Endothelial cell of umbilical vein (primary cell): ENCODE measurements around the gene ANK2. TPM values are rescaled to one million over a fixed set of nuclear protein-coding genes. Genes with fewer than 3 reads are reported as not detected.

ENCODE experiments used
- BruUV-seq: library from RNA; stranded (reverse); fragments of 400-500 nt; replicated peaks from 2 replicates; lab custom pipeline; 2021; lab: Mats Ljungman, UMichigan
- CTCF ChIA-PET: fragments of 300-600, 350-600 bp; sonication (Branson Sonifier 250); formaldehyde crosslinking; loops from one replicate; lab custom pipeline; 2021; ENCODE audit warnings: antibody characterized with exemption, inconsistent platforms; lab: Charles Lee
- POLR2A ChIA-PET: fragments of 300-600, 350-600 bp; sonication (Branson Sonifier 250); formaldehyde crosslinking; loops from one replicate; lab custom pipeline; 2021; ENCODE audit warnings: antibody characterized with exemption, inconsistent platforms; lab: Charles Lee
- DNase-seq: peaks from one replicate; pipeline ENCODE4 v3.0.0-alpha.2; 2011; ENCODE audit warnings: low read depth, low spot score
- FAIRE-seq: peaks from 2 replicates; lab custom pipeline; 2011; peaks lifted over from hg19 to GRCh38; lab: Jason Lieb, UNC
- H2AFZ ChIP-seq: 2 replicates; pipeline ENCODE4 v1.6.0; 2012; ENCODE audit warnings: low read depth, low read length, control low read depth, inconsistent platforms
- H3K27ac ChIP-seq: 2 replicates; pipeline ENCODE4 v1.5.1; 2011; ENCODE audit warnings: low read depth, mild to moderate bottlenecking, control low read depth, low read length, moderate library complexity; ENCODE audit not compliant: insufficient read depth
- H3K27me3 ChIP-seq, 2 experiments: 2 replicates each; pipeline versions ENCODE4 v1.6.0 to v1.6.1; 2011; ENCODE audit warnings: low read length in 2 of 2, mixed read lengths in 1 of 2; ENCODE audit not compliant: control insufficient read depth in 2 of 2, insufficient read depth in 2 of 2
- H3K36me3 ChIP-seq, 2 experiments: 2 replicates in 1 of 2; 3 replicates in 1 of 2; pipeline ENCODE4 v1.5.1; 2011; ENCODE audit warnings: low read length in 2 of 2, mild to moderate bottlenecking in 1 of 2, moderate library complexity in 1 of 2; ENCODE audit not compliant: control insufficient read depth in 2 of 2, insufficient read depth in 2 of 2; ENCODE audit errors: extremely low read depth in 1 of 2
- H3K4me1 ChIP-seq: 3 replicates; pipeline ENCODE4 v1.5.1; 2011; ENCODE audit warnings: mild to moderate bottlenecking, low read length; ENCODE audit not compliant: control insufficient read depth, insufficient read depth; ENCODE audit errors: extremely low read depth
- H3K4me2 ChIP-seq: 2 replicates; pipeline ENCODE4 v1.6.1; 2011; ENCODE audit warnings: low read length, control low read depth, mixed read lengths; ENCODE audit not compliant: insufficient read depth
- H3K4me3 ChIP-seq, 3 experiments: fragments of 200-600 bp in 1 of 3; sonication (generic), shearing (Covaris generic) in 1 of 3; replicated peaks in 1 of 3; 2 replicates each; pipeline ENCODE4 v1.5.1; 2011 to 2016; ENCODE audit warnings: control low read depth in 3 of 3, low read length in 3 of 3, mild to moderate bottlenecking in 2 of 3, inconsistent platforms in 1 of 3, low read depth in 1 of 3, moderate library complexity in 1 of 3; ENCODE audit not compliant: insufficient read depth in 1 of 3
- H3K79me2 ChIP-seq: 2 replicates; pipeline ENCODE4 v1.6.0; 2012; ENCODE audit warnings: low read length, inconsistent platforms; ENCODE audit not compliant: control insufficient read depth, insufficient read depth
- H3K9ac ChIP-seq: replicated peaks from 2 replicates; pipeline ENCODE3; 2011; ENCODE audit warnings: low read length, control low read depth; ENCODE audit not compliant: insufficient read depth; ENCODE audit errors: extremely low read depth
- H3K9me1 ChIP-seq: replicated peaks from 3 replicates; pipeline ENCODE4 v1.6.0; 2011; ENCODE audit warnings: mild to moderate bottlenecking, low read length; ENCODE audit not compliant: control insufficient read depth, insufficient read depth; ENCODE audit errors: extremely low read depth
- H3K9me3 ChIP-seq: replicated peaks from 2 replicates; pipeline ENCODE4 v1.5.1; 2012; ENCODE audit warnings: low read length, inconsistent platforms; ENCODE audit not compliant: control insufficient read depth, insufficient read depth
- H4K20me1 ChIP-seq: replicated peaks from 2 replicates; pipeline ENCODE3; 2011; ENCODE audit warnings: mild to moderate bottlenecking, low read length; ENCODE audit not compliant: control insufficient read depth, insufficient read depth; ENCODE audit errors: extremely low read depth
- EZH2 ChIP-seq: IDR thresholded peaks from 2 replicates; pipeline ENCODE4 v1.6.1; 2012; ENCODE audit warnings: borderline replicate concordance, low read depth, mild to moderate bottlenecking, moderate library complexity, low read length, inconsistent platforms; ENCODE audit not compliant: severe bottlenecking
- FOS ChIP-seq: IDR thresholded peaks from 2 replicates; pipeline ENCODE4 v1.6.1; 2011; ENCODE audit warnings: mild to moderate bottlenecking, low read length, moderate library complexity, borderline replicate concordance; ENCODE audit not compliant: insufficient read depth
- JUN ChIP-seq: IDR thresholded peaks from 2 replicates; pipeline ENCODE4 v1.6.1; 2011; ENCODE audit warnings: borderline replicate concordance, low read depth; ENCODE audit not compliant: insufficient read length, insufficient read depth
- MYC ChIP-seq: IDR thresholded peaks from one replicate; pipeline ENCODE4 v1.6.1; 2011; ENCODE audit warnings: mild to moderate bottlenecking, low read depth, low read length
- POLR2AphosphoS5 ChIP-seq: IDR thresholded peaks from 2 replicates; pipeline ENCODE4 v1.6.1; 2012; ENCODE audit warnings: low read depth, mild to moderate bottlenecking, control low read depth, low read length, moderate library complexity; ENCODE audit not compliant: insufficient read depth
- dilution Hi-C: fragments of 300-500 bp; cut with MboI; formaldehyde crosslinking; loops from one replicate; pipeline ENCODE4 v1.15.0; 2019; ENCODE audit warnings: low sequenced_read_pairs; ENCODE audit not compliant: extremely low pct_ligation_motif_present
- intact Hi-C: fragments of 100-400 bp; cut with micrococcal nuclease; formaldehyde crosslinking; loops from one replicate; pipeline ENCODE4 v1.10.0; 2022
- polyA plus RNA-seq, 4 experiments: library from polyadenylated mRNA; depleted of rRNA in 3 of 4; stranded (reverse) in 3 of 4; unstranded in 1 of 4; fragments of >200 nt; gene quantifications; 2 replicates each; pipeline versions ENCODE4 v1.2.1 to v1.2.3, GENCODE V29; 2011 to 2012; ENCODE audit warnings: missing spikeins in 1 of 4
- total RNA-seq: library from RNA; stranded (reverse); gene quantifications from 2 replicates; pipeline ENCODE4 v1.2.3, GENCODE V29; 2021
- TF ChIP-seq, protein P1 (sequence below), 2 donors: IDR thresholded peaks; 1 replicate in 1 of 2; 2 replicates in 1 of 2; pipeline ENCODE4 v1.5.1; 2011; ENCODE audit warnings: low read length in 2 of 2, mild to moderate bottlenecking in 2 of 2, moderate library complexity in 2 of 2, control low read depth in 1 of 2, inconsistent platforms in 1 of 2, low read depth in 1 of 2; ENCODE audit not compliant: insufficient read depth in 1 of 2; ENCODE audit errors: extremely low read depth in 1 of 2

ANK2 gene
- total and polyA plus RNA-seq, 2 donors (not counting 3 experiments of a cell fraction or from before 2014, with no cell fraction given) = not detected

DNA sequence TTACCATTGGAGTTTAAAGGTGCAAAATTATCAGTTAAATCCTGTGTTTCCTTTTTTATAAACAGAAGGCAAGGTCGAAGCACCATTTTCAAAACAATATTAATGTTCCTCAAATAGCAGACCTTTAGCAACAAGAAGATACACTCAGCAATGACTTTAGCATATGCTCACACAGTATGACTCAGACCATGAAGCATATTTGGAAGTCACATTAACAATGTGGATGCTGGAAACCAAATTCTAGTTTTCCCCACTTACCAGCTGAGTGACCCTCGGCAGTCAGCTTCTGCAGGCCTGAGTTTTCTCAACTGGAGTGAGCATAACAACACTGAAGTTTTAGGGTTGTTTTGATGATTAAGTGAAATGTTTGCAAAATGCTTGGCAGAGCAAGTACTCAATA lies 130.5 kb downstream of the ANK2 start:
- Histone ChIP-seq H3K4me2 (no peak overlapping the region), H3K9me3 (no peaks in the 10 kb centered on the region), H3K79me2 (no peaks in the 10 kb centered on the region), H3K9ac (no peak overlapping the region), H3K36me3 (no peaks in the 10 kb centered on the region), H3K9me1 (no peaks in the 10 kb centered on the region), H3K4me1 (no peaks in the 10 kb centered on the region), H3K27me3 (no peaks in the 10 kb centered on the region), H4K20me1 (no peaks in the 10 kb centered on the region), H2AFZ (no peak overlapping the region), H3K27ac (no peak overlapping the region), H3K4me3 (no peak overlapping the region)
- DNase-seq = no peak
- BruUV-seq = no TSS peak
- no peak for FAIRE-seq
- ChIA-PET POLR2A (no interaction called here), CTCF (no interaction called here)
- dilution Hi-C loops = no loop called here
- TF ChIP-seq POLR2AphosphoS5 (no peak), JUN (no peak), EZH2 (no peak), MYC (no peak), FOS (no peak)
- TF ChIP-seq, protein P1, sequence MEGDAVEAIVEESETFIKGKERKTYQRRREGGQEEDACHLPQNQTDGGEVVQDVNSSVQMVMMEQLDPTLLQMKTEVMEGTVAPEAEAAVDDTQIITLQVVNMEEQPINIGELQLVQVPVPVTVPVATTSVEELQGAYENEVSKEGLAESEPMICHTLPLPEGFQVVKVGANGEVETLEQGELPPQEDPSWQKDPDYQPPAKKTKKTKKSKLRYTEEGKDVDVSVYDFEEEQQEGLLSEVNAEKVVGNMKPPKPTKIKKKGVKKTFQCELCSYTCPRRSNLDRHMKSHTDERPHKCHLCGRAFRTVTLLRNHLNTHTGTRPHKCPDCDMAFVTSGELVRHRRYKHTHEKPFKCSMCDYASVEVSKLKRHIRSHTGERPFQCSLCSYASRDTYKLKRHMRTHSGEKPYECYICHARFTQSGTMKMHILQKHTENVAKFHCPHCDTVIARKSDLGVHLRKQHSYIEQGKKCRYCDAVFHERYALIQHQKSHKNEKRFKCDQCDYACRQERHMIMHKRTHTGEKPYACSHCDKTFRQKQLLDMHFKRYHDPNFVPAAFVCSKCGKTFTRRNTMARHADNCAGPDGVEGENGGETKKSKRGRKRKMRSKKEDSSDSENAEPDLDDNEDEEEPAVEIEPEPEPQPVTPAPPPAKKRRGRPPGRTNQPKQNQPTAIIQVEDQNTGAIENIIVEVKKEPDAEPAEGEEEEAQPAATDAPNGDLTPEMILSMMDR (IDR thresholded peaks at IDR 0.05; ENCODE audit: extremely low read depth in 1 of 2, insufficient read depth in 1 of 2, low read depth in 1 of 2, low read length in 2 of 2) = no peak
- intact Hi-C loops = no loop called here
